ENCODE data around the gene APOC3.
"Not testable (repeated sequence)": the region's sequence is repeated elsewhere in the genome, so short reads cannot be mapped to it uniquely, and the experiment has no call there.

APOC3 gene

GRCh38 chr11:116829525-116830183 lies at the start of gene APOC3:
APOC3 (plus strand) TSS chr11:116829907; CDS start chr11:116830583, 676 bp downstream.
- DNase-seq, result no peak

- DNase-seq, result no peak
Measured at GRCh38 chr11:116782728-116783127, 47.0 kb upstream of the APOC3 start.

GRCh38 chr11:116786326-116786725 lies 43.4 kb upstream of the APOC3 start:
- no peak for DNase-seq

- no peak for DNase-seq
Measured at GRCh38 chr11:116786966-116787365, 42.7 kb upstream of the APOC3 start.

GRCh38 chr11:116787436-116787785 lies 42.3 kb upstream of the APOC3 start:
- no peak for DNase-seq

GRCh38 chr11:116787786-116788486 lies 41.8 kb upstream of the APOC3 start, which contains the start of gene ZPR1:
ZPR1 (minus strand) TSS chr11:116788023; CDS start chr11:116787990, 33 bp downstream.
- DNase-seq, result peak; percentile 79 to 81

GRCh38 chr11:116788534-116788933 lies 41.2 kb upstream of the APOC3 start:
- no peak for DNase-seq

- no peak for DNase-seq
Measured at GRCh38 chr11:116788975-116789374, 40.7 kb upstream of the APOC3 start.

- no peak for DNase-seq
Measured at GRCh38 chr11:116790167-116791001, 39.3 kb upstream of the APOC3 start.

GRCh38 chr11:116791002-116791812 lies 38.5 kb upstream of the APOC3 start:
- DNase-seq, result peak; percentile 56 to 74

- no peak for DNase-seq
Measured at GRCh38 chr11:116791813-116792143, 37.9 kb upstream of the APOC3 start, which contains the start of gene APOA5. APOA5 (minus strand) TSS chr11:116791879; CDS start chr11:116791860, 19 bp downstream.

GRCh38 chr11:116792144-116792868 lies 37.4 kb upstream of the APOC3 start:
- DNase-seq, result no peak

GRCh38 chr11:116792869-116793771 lies 36.6 kb upstream of the APOC3 start:
- no peak for DNase-seq

GRCh38 chr11:116793772-116794097 lies 36.0 kb upstream of the APOC3 start:
- no peak for DNase-seq

- no peak for DNase-seq
Measured at GRCh38 chr11:116794851-116795250, 34.9 kb upstream of the APOC3 start.

GRCh38 chr11:116796548-116796947 lies 33.2 kb upstream of the APOC3 start:
- DNase-seq, result no peak

GRCh38 chr11:116797816-116798215 lies 31.9 kb upstream of the APOC3 start:
- DNase-seq, result no peak

GRCh38 chr11:116798368-116798767 lies 31.3 kb upstream of the APOC3 start:
- DNase-seq, result no peak

GRCh38 chr11:116800610-116801009 lies 29.1 kb upstream of the APOC3 start:
- DNase-seq, result no peak

GRCh38 chr11:116801662-116802061 lies 28.0 kb upstream of the APOC3 start:
- DNase-seq, result not testable (repeated sequence)

GRCh38 chr11:116804001-116804400 lies 25.7 kb upstream of the APOC3 start:
- no peak for DNase-seq
